BLaER1 (cell line): ENCODE data around the gene LYPD5.
"Not testable (repeated sequence)": the region's sequence is repeated elsewhere in the genome, so short reads cannot be mapped to it uniquely, and the experiment has no call there.

Source experiments
- H3K27ac ChIP-seq: shearing (Covaris generic); formaldehyde crosslinking; 2 replicates; pipeline ENCODE4 v1.8.1; 2022
- H3K27me3 ChIP-seq: shearing (Covaris generic); formaldehyde crosslinking; 2 replicates; pipeline ENCODE4 v1.8.1; 2022
- H3K36me3 ChIP-seq: shearing (Covaris generic); formaldehyde crosslinking; 2 replicates; pipeline ENCODE4 v1.8.1; 2022
- H3K4me1 ChIP-seq: shearing (Covaris generic); formaldehyde crosslinking; 2 replicates; pipeline ENCODE4 v1.8.1; 2022
- H3K4me2 ChIP-seq: shearing (Covaris generic); formaldehyde crosslinking; 2 replicates; pipeline ENCODE4 v1.8.1; 2022
- H3K4me3 ChIP-seq: shearing (Covaris generic); formaldehyde crosslinking; 2 replicates; pipeline ENCODE4 v1.8.1; 2022
- H3K9ac ChIP-seq: shearing (Covaris generic); formaldehyde crosslinking; 2 replicates; pipeline ENCODE4 v1.8.1; 2022
- H3K9me3 ChIP-seq: shearing (Covaris generic); formaldehyde crosslinking; 2 replicates; pipeline ENCODE4 v1.8.1; 2022
- H4K20me1 ChIP-seq: shearing (Covaris generic); formaldehyde crosslinking; 2 replicates; pipeline ENCODE4 v1.8.1; 2022
- Cebpa-rat ChIP-seq: shearing (Covaris generic); IDR thresholded peaks from 2 replicates; pipeline ENCODE4 v1.8.1; 2022

The LYPD5 gene

GRCh38 chr19:43768273-43769050 is 33.8 kb downstream of the LYPD5 start:
- Histone ChIP-seq H3K4me2 (no peak overlapping the region), H3K9me3 (no peaks in the 10 kb centered on the region), H3K4me1 (peaks cover 51% of the 10 kb centered on the region), H3K9ac (no peak overlapping the region), H3K27ac (no peak overlapping the region), H4K20me1 (no peaks in the 10 kb centered on the region), H3K4me3 (no peak overlapping the region), H3K36me3 (peaks cover 75% of the 10 kb centered on the region), H3K27me3 (no peaks in the 10 kb centered on the region)
- no peak for TF ChIP-seq Cebpa-rat

DNA sequence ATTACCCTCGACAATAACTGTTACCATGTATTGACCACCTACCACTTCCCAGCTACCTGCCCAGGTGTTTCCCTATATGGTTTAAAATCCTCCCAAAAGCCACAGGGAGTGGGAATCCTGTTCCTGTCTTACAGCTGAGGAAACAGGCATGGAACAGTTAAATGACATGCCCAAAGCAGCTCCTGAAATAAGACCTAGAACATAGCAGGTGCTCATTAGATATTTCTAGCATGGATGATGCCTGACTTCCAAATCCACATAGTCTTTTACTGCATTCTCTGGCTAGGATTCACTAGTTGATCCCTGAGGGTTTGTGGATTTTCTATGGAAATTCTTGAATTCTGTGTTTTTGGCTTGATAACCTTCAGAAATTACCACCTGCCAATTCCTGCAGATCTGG is 34.4 kb downstream of the LYPD5 start:
- Histone ChIP-seq H3K36me3 (peaks cover 69% of the 10 kb centered on the region), H3K4me1 (peaks cover 47% of the 10 kb centered on the region), H3K27me3 (no peaks in the 10 kb centered on the region), H3K9ac (no peak overlapping the region), H3K4me2 (no peak overlapping the region), H3K4me3 (no peak overlapping the region), H3K27ac (no peak overlapping the region), H3K9me3 (no peaks in the 10 kb centered on the region), H4K20me1 (no peaks in the 10 kb centered on the region)
- no peak for TF ChIP-seq Cebpa-rat

GRCh38 chr19:43767316-43767715 is 34.9 kb downstream of the LYPD5 start:
- Histone ChIP-seq H3K36me3 (peaks cover 64% of the 10 kb centered on the region), H3K4me1 (peaks cover 44% of the 10 kb centered on the region), H3K27me3 (no peaks in the 10 kb centered on the region), H3K9me3 (no peaks in the 10 kb centered on the region), H3K4me2 (0 out of 2 replicates have a peak overlapping the region, but pooled peaks have one; percentile 78), H4K20me1 (no peaks in the 10 kb centered on the region), H3K27ac (peak overlapping the region; percentile 62; the same call in 1 of the 2 replicates), H3K4me3 (no peak overlapping the region), H3K9ac (no peak overlapping the region)
- TF ChIP-seq Cebpa-rat: no peak

DNA sequence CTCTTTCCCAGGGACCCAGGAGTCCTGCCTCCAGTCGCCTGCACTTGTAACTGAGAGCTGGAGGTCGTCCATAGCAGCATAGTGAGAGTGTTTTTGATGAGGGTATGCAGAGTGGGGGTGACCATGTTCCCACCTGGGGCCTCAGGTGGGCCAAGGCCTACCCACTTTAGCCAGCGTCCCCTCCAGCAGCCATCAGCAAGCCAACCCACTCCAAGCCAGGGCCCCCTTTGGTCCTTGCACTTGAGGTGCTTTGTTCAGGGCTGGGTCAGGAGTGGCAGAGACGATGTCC is 35.5 kb downstream of the LYPD5 start:
- Histone ChIP-seq H3K4me2 (peak overlapping the region; percentile 78), H3K36me3 (peaks cover 57% of the 10 kb centered on the region), H3K27ac (peak overlapping the region; percentile 62; the same call in 1 of the 2 replicates), H3K27me3 (no peaks in the 10 kb centered on the region), H3K4me3 (no peak overlapping the region), H3K4me1 (peaks cover 44% of the 10 kb centered on the region), H3K9me3 (no peaks in the 10 kb centered on the region), H4K20me1 (no peaks in the 10 kb centered on the region), H3K9ac (no peak overlapping the region)
- no peak for TF ChIP-seq Cebpa-rat

GRCh38 chr19:43765109-43765876 is 37.0 kb downstream of the LYPD5 start:
- Histone ChIP-seq H3K9ac (peak overlapping the region; percentile 49), H4K20me1 (no peaks in the 10 kb centered on the region), H3K27ac (peak overlapping the region; percentile 62), H3K27me3 (no peaks in the 10 kb centered on the region), H3K9me3 (no peaks in the 10 kb centered on the region), H3K36me3 (peaks cover 43% of the 10 kb centered on the region), H3K4me1 (peaks cover 44% of the 10 kb centered on the region), H3K4me2 (peak overlapping the region; percentile 78), H3K4me3 (0 out of 2 replicates have a peak overlapping the region, but pooled peaks have one; percentile 4)
- no peak for TF ChIP-seq Cebpa-rat

GRCh38 chr19:43764684-43765083 is 37.6 kb downstream of the LYPD5 start:
- peaks cover 44% of the 10 kb centered on the region for H3K4me1 ChIP-seq

GRCh38 chr19:43763473-43763939 is 38.7 kb downstream of the LYPD5 start:
- Histone ChIP-seq H3K9me3 (no peaks in the 10 kb centered on the region), H3K4me2 (peak overlapping the region; percentile 24), H3K27me3 (no peaks in the 10 kb centered on the region), H3K36me3 (peaks cover 25% of the 10 kb centered on the region), H3K4me3 (no peak overlapping the region), H3K4me1 (peaks cover 55% of the 10 kb centered on the region), H4K20me1 (no peaks in the 10 kb centered on the region), H3K27ac (peak overlapping the region; percentile 43), H3K9ac (no peak overlapping the region)
- no peak for TF ChIP-seq Cebpa-rat

More at GRCh38 chr19:43764684-43765083, 37.6 kb downstream of the LYPD5 start:
- Histone ChIP-seq H3K27ac (peak overlapping the region; percentile 62), H3K9ac (peak overlapping the region; percentile 49), H3K36me3 (peaks cover 37% of the 10 kb centered on the region), H3K4me2 (peak overlapping the region; percentile 78)
- H4K20me1 ChIP-seq, H3K4me3 ChIP-seq, H3K9me3 ChIP-seq, H3K27me3 ChIP-seq: not testable (repeated sequence)

- Histone ChIP-seq H3K27ac (no peak overlapping the region), H3K4me2 (no peak overlapping the region), H3K9ac (no peak overlapping the region), H3K36me3 (peaks cover 19% of the 10 kb centered on the region), H4K20me1 (no peaks in the 10 kb centered on the region), H3K9me3 (no peaks in the 10 kb centered on the region), H3K27me3 (no peaks in the 10 kb centered on the region), H3K4me3 (no peak overlapping the region), H3K4me1 (peaks cover 62% of the 10 kb centered on the region)
- no peak for TF ChIP-seq Cebpa-rat
Measured at GRCh38 chr19:43762814-43763213, 39.4 kb downstream of the LYPD5 start.

GRCh38 chr19:43760941-43761340 is 41.3 kb downstream of the LYPD5 start:
- H3K4me3 ChIP-seq: no peak overlapping the region
- no peaks in the 10 kb centered on the region for H4K20me1 ChIP-seq
- H3K9me3 ChIP-seq: no peaks in the 10 kb centered on the region
- H3K4me1 ChIP-seq: peaks cover 57% of the 10 kb centered on the region
- no peak for TF ChIP-seq Cebpa-rat
- H3K36me3 ChIP-seq: no peaks in the 10 kb centered on the region
- H3K27me3 ChIP-seq: no peaks in the 10 kb centered on the region
- no peak overlapping the region for H3K27ac ChIP-seq
- H3K9ac ChIP-seq: no peak overlapping the region
- no peak overlapping the region for H3K4me2 ChIP-seq

GRCh38 chr19:43759515-43759914 is 42.7 kb downstream of the LYPD5 start:
- H3K9me3 ChIP-seq: no peaks in the 10 kb centered on the region
- no peak overlapping the region for H3K4me3 ChIP-seq
- no peak overlapping the region for H3K9ac ChIP-seq
- peak overlapping the region; percentile 38; the same call in 1 of the 2 replicates for H3K4me2 ChIP-seq
- no peaks in the 10 kb centered on the region for H4K20me1 ChIP-seq
- H3K27me3 ChIP-seq: no peaks in the 10 kb centered on the region
- no peak overlapping the region; the same call in 1 of the 2 replicates for H3K27ac ChIP-seq
- peaks cover 46% of the 10 kb centered on the region for H3K4me1 ChIP-seq
- TF ChIP-seq Cebpa-rat: no peak
- H3K36me3 ChIP-seq: no peaks in the 10 kb centered on the region
